Activated CD8-positive, alpha-beta memory T cell treated with anti-CD3 and anti-CD28 coated beads, Interleukin-2, amount 50 U/mL, for 4 hours (primary cell): ENCODE data around the gene CCN5.

Experiments used
- DNase-seq: peaks from one replicate; pipeline ENCODE4 v3.0.0-alpha.2; 2020

Gene CCN5

DNA sequence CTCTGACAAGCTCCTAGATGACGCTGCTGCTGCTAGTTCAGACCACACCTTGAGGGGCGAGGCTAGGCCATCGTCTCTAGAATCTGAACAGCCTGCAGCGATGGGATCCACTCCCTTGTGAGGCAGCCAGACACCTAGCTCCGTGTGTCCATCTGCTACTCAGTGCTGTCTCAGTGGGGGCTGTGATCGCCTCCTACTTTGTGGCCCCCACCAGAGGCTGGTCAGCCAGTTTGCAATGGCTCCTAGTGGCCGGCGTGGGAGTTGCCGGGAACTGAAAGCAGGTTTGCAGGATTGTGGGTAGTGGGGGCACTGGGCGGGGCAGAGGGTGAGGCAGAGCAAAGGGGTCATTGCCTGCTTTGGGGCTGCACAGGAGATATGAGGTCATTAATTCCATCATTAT, 2.8 kb downstream of the CCN5 start:
- no peak for DNase-seq

DNA sequence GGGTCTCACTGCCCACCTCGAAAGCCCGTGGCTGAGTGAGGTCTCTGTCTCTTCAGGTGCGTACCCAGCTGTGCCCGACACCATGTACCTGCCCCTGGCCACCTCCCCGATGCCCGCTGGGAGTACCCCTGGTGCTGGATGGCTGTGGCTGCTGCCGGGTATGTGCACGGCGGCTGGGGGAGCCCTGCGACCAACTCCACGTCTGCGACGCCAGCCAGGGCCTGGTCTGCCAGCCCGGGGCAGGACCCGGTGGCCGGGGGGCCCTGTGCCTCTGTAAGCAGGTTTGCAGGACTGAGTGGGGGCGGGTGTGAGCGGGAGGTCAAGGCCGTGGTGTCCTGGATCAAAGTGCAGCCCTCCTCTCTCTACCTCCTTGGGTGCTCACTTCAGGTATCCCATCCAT, 4.7 kb downstream of the CCN5 start:
- DNase-seq, result no peak

DNA sequence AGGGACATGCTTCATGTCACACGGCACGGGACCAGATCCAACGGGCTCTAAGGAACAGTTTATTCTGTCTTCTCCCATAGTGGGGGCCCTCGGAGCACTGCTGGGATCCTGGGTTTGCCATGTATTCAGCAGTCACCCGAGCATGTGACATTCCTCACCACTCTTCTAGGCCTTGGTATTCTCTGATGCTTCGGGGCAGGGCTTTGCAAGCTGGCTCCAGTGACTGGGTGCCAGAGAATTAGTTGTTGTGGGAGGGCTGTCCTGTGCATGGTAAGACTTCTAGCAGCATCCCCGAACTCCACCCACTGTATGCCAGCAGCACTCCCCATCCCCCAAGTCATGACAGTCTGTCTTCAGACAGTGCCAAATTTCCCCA, 5.4 kb downstream of the CCN5 start:
- no peak for DNase-seq

DNA sequence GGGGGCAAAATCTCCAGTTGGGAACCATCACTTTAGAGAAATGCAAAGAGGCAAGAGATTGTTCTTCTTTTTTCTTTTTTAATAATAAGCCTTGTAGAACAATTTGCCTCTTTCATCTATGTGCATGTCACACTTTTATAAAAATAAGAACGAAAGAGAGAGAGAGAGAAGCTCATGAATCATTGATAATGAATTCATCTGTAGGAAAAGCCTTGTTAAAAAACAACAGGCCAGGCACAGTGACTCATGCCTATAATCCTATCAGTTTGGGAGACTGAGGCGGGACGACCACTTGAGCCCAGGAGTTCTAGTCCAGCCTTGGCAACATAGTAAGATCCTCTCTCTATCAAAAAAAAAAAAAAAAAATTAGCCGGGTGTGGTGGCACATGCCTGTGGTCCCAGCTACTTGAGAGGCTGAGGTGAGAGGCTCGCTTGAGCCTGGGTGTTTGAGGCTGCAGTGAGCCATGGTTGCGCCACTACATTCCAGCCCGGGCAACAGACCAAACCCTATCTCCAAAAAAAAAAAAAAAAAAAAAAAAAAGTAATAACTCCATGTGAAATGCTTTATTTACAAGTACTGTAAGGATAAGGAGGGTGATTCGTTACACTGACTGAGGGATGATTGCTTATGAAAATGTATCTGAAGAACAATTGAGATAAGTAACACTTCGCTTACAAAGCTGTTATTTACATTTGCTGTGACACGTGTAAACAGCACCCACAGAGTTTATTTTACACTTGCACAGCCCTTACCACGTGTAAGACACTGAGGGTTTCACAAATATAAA, 6.0 kb downstream of the CCN5 start:
- no peak for DNase-seq

DNA sequence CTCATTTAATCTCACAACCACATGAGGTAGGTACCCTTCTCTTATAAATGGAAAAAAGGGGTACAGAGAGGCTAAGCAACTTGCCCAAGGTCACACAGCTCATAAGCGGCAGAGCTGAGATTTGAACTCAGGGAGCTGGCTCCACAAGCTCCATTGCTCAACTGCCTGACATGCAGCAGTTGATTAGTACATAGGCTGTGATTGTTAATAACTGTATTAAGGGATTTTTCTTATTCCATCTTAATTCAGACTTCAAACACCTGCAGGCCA, 6.6 kb downstream of the CCN5 start:
- DNase-seq, result no peak

DNA sequence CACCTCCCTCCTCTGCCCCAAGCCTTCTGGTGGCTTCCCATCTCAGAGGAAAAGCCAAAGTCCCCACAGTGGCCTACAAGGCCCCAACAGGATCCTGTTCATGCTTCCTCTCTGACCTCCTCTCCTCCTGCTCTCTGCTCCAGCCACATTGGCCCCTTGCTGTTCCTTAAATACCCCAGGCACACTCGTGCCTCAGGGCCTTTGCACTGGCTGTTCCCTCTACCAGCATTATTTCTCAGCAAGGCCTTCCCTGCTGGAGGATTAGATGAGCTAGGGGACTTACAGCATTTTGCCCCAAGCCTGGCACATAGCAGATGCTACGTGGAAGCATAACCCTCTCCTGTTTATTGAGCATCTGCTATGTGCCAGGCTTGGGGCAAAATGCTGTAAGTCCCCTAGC, 7.8 kb downstream of the CCN5 start:
- no peak for DNase-seq

DNA sequence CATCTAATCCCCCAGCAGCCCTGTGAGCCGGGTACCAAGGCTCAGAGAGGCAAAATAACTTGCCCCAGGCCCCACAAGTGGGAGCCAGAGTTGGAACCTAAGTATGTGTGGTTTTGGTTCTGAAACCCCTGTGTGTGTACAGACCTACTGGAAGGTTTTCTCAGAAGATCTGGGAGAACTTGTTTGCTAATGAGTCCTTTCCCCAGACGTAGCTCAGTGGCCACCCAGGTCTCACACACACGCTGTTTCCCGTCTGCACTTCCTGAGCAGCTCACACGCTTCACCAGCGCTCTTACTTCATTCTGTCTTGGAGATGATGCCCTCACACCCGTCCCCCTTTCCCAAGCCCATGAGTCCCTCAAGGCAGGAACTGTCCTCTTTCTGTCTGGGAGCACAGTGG, 8.2 kb downstream of the CCN5 start:
- no peak for DNase-seq

DNA sequence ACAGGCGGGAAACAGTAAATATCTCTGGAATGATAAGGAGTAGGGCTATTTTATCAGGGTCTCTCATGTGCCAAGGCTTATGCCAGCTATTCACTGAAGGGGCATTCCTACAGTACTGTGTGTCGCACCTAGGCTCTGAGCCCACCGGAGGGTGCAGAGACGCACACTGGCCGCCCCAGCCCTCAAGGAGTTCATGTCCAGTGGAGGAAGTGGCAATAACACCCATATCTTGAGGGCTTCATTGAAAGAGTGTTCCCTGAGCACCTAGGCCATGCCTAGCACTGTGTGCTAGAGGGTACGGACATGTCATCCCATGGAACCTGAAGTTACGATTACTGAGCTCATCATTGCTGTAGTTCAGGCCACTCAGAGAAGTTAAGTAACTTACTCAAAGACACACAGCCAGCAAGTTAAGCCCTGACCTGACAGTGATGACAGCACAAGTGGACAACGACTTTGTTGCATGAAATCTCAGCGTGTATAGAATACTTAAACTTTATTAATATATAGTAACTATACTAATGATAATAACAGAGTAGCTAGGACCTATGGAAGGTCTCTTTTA, 8.7 kb downstream of the CCN5 start:
- DNase-seq, result no peak

DNA sequence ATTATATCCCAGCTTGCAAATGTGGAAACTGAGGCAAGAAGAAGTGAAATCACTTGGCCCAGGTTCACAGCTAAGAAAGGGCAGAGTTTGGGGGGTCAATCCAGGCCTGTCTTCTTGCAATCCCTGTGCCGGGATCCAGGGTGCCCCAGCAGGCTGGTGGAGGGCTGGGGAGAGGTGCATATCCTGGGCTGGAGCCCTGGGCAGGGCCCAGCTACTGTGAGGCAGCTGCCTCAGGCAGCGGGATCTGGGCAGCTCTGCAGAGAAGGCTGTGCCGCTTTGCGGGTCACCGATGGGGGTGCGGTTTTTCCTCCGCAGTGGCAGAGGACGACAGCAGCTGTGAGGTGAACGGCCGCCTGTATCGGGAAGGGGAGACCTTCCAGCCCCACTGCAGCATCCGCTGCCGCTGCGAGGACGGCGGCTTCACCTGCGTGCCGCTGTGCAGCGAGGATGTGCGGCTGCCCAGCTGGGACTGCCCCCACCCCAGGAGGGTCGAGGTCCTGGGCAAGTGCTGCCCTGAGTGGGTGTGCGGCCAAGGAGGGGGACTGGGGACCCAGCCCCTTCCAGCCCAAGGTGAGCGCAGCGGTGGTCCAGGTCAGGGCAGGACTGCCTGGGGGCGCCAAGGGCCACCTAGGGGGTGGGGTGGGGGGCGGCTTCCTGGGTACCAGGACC, 9.4 kb downstream of the CCN5 start:
- no peak for DNase-seq

DNA sequence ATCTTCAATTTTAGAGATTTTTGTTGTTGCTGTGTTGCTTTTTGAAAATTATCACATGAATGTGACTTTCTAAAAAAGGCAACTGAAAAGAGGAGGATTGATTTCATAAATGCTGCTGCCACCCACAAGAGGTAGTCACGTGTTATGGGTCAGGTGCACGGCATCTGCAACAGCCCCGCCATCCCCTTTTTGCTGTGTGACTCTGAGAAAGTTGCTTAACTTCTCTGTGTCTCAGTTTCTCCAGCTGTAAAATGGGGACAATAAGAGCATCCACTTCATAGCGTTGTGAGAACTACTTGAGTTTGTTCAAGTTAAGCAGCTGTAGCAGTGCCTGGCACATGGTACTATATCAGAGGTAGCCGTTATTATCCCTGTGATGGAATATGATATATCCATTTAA, 10.7 kb downstream of the CCN5 start:
- no peak for DNase-seq

DNA sequence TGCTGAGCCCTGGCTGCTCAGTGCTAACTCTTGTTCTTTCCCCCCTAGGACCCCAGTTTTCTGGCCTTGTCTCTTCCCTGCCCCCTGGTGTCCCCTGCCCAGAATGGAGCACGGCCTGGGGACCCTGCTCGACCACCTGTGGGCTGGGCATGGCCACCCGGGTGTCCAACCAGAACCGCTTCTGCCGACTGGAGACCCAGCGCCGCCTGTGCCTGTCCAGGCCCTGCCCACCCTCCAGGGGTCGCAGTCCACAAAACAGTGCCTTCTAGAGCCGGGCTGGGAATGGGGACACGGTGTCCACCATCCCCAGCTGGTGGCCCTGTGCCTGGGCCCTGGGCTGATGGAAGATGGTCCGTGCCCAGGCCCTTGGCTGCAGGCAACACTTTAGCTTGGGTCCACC, 11.9 kb downstream of the CCN5 start:
- no peak for DNase-seq

DNA sequence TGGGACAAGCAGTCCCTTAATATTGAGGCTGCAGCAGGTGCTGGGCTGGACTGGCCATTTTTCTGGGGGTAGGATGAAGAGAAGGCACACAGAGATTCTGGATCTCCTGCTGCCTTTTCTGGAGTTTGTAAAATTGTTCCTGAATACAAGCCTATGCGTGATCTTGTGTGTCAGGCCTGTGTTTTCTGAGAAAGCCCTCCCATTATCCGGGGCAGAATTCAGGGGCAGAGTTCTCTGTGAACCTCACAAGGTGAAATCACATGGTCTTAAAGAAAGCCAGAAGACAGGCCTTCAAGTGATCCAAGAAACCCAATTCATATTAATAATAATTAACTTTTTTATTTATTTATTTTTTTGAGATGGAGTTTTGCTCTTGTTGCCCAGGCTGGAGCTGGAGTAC, 12.5 kb downstream of the CCN5 start:
- DNase-seq, result no peak

DNA sequence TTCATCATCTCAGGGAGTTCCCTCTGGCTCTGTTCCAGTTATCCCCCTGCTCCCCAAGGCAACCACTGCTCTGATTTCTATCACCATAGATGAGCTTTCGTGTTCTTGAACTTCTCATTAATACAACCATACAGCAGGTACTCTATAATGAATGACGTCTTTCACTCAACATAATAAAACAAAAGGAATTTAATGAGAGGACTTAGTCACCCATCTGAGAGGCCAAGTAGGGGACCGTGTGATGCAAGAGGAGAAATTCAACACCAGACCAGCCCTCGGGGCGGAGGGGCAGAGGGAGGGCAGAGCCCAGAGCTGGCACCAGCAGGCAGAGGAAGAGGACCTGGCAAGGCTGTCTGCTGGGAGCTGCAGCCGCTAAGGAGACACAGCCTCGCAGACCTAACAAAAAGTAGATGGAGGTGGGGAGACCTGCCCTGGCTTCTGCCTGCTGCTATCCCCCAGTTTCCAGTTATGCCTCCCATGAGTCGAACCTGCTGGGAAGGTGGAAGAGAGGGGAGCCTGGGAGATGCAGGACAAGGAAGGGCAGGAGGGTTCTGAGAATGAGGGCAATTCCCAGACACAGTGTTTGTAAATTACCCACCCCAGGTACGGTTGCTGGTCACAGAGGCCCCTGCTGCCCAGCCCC, 13.8 kb downstream of the CCN5 start:
- no peak for DNase-seq

DNA sequence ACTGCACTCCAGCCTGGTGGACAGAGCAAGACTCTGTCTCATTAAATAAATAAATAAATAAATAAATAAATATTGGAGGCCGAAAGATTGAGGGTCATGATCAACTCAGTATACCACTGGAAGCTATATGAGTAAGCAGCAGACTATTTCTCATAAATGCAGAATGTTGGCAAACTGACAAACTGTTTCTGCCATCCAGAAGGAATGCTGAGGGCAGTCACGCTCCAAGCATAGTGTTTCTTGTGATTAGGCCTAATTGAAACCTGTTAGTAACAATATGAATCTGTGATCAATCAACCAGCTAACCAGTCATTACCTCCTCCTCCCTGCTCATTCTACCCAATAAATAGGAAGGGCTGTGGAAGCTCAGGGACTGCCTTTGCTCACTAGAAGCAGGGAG, 15.3 kb downstream of the CCN5 start:
- no peak for DNase-seq

DNA sequence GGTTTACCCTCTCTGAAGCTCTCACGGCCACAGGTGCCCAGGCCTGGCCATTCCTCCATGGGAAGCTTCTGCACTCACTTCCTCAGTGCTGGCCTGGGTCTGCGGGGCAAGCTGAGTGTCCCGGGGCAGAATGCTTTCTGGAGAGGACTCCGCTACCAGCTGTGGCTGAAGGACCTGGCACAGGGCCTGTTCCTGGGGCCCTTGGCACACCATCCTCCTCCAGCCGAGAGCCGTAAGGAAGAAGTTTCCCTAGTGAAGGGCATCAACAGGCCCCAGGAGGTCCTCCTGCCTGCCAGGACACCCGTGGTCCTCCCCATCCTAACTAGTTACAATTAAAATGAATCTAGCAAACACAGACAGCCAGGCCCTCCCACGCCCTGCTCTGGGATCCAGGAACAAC, 16.5 kb downstream of the CCN5 start:
- DNase-seq, result no peak

DNA sequence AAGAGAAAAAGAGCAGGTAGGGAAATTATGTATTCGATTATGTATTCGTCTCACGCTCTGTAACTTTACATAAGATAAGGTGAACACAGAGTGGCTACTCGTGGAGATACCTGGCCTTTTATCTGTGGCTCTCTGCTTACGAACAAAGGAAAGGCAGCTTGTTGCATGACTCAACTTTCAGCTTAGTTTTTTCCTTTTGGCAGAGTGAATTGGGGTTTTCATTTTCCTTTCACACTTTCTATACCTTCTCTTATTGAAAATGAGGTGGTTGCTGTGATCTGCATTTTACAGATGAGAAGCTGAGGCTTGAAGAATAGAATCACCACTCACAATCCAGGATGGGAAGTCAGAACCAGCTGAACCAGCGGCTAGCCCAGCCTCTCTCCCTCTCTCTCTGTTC, 17.2 kb downstream of the CCN5 start:
- no peak for DNase-seq

DNA sequence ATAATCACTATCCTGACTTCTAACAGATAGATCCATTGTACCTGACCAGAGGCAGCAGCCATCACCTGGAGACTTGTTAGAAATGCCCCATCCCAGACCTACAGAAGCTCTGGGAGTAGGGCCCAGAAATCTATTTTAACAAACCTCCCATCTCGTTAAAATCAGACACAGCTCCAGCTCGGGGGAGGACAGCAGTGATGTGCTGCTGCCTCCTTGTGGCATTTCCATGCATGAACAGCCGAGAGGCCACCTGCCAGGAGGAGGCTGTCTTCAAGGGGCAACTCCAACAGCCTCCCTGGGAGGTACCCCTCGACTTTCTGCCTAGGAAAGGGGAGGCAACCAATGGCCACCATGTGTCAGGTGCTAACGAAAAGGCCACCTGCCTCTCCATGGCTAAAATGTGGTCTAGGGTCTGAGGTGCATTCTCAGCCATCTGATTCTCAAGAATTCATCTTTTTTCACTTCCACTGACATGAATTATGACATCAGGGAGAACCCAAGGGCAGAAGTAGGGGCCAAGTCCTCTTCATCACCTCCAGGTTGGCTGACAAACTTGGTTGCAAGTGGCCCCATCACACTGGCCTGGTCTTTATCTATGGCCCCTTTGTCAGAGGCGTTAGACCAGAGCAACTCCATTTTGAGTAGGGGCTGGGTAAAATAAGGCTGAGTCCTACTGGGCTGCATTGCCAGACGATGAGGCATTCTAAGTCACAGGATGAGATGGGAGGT, 18.3 kb downstream of the CCN5 start:
- peak; percentile 50 for DNase-seq

DNA sequence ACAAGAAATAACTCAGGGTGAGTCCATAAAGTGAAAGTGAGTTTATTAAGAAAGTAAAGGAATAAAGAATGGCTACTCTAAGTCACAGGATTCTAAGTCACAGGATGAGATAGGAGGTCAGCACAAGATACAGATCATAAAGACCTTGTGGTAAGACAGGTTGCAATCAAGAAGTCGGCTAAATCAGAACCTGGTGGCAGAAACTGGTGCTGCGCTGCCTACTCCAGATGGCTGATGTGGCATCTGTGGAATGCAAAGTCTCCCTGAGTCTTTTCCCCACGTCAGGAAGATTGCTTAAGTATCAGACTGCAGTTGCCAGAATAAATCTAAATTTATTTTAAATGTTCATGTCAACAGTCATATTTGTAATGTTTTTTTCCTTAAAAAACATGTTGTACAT, 19.8 kb downstream of the CCN5 start:
- no peak for DNase-seq

DNA sequence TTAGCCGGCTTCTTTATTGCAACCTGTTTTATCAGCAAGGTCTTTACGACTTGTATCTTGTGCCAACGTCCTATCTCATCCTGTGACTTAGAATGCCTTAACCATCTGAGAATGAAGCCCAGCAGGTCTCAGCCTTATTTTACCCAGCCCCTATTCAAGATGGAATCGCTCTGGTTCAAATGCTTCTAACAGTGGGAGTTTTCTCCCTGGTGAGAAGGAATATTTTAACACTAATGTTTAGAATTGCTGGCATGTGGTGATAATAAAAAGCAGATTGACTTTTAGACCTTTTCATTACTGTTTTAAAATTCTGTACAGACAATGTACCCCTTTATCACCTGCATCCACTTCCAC, 20.6 kb downstream of the CCN5 start:
- DNase-seq, result no peak

DNA sequence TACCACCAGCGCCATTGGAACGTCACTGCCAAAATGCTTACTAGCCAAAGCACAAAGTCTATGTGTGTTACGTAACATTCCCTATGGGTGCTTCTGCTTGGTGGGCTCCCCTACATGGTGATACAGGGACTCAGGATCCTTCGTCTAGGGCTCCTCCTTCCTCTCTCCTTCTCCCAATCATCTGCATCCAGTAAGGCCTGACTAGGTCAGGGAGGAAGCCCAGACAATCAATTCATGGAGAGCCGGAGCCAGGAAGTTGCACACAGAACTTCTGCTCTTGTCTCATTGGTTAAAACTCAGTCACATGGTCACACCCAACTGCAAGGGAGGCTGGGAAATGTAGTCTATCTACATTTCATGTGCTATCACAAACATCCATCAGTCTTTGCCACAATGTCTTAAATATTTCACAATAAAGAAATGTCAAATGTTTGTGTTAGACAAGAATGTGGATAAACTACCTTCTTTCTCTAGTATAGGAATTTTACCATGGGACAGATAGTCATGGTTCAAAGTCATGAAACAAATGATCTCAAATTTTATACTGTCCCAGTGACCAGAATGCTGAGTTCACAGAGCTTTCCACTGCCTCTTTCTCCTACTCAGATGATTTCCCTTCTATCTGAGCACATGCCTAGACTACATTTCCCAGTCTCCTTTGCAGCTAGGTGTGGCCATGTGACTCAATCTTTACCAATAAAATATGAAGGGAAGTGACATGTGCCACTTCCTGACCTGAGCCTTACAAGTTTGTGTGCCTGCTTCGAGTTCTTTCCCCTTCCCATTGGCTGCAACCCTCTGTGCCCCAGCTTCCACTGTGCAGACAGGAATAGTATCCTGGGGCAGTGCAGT, 21.2 kb downstream of the CCN5 start:
- DNase-seq, result no peak

DNA sequence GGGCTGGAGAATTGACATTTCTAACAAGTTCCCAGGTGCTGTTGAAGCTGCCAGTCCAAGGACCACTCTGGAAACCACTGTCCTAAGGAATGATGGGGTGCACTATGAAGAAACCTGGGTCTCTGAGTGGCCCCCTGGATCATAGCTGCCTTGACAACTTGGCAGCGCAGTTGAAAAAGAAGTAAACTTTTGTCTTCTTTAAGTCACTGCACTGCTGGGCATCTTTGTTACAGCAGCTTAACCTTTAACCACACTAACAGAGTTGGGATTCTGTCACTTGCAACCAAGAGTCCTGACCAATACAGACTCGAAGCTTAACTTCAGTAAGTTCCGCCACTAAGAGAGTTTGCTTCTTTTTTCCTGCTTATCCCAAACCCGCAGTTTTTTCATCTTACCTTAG, 21.9 kb downstream of the CCN5 start:
- DNase-seq, result no peak

DNA sequence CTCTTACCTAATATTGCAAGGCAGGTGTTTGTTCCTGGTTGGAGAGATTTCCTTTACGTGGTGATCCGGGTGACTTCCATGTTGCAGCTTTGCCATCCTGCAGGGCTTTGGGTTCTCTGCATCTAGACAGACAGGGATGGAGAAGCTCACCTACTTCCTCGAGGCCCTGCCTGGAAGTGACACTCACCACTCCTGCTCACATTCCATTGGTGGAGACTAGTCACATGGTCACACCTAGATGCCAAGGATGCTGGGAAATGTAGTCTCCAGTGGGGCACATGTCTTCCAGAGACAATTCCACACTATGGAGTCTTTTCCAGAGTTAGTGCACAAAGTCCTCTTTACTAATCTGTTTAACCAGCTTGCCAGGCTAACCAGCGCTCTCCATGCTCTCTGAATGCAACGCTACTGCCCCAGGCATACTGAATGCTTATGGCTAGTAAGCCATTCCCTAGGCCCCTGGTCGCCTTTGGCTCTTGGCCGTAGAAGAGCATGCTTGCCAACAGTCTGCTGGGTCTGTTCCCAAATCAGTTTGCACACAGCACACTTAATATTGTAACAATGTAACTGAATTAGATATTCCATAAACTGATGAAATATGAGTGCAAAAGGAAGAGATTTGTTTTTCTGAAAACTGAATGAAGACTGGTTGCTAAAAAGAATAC, 23.8 kb downstream of the CCN5 start:
- DNase-seq, result no peak
